ENCODE results near the gene KIF24. TPM values are rescaled to one million over a fixed set of nuclear protein-coding genes. Genes with fewer than 3 reads are reported as not detected.

KIF24 gene, protein sequence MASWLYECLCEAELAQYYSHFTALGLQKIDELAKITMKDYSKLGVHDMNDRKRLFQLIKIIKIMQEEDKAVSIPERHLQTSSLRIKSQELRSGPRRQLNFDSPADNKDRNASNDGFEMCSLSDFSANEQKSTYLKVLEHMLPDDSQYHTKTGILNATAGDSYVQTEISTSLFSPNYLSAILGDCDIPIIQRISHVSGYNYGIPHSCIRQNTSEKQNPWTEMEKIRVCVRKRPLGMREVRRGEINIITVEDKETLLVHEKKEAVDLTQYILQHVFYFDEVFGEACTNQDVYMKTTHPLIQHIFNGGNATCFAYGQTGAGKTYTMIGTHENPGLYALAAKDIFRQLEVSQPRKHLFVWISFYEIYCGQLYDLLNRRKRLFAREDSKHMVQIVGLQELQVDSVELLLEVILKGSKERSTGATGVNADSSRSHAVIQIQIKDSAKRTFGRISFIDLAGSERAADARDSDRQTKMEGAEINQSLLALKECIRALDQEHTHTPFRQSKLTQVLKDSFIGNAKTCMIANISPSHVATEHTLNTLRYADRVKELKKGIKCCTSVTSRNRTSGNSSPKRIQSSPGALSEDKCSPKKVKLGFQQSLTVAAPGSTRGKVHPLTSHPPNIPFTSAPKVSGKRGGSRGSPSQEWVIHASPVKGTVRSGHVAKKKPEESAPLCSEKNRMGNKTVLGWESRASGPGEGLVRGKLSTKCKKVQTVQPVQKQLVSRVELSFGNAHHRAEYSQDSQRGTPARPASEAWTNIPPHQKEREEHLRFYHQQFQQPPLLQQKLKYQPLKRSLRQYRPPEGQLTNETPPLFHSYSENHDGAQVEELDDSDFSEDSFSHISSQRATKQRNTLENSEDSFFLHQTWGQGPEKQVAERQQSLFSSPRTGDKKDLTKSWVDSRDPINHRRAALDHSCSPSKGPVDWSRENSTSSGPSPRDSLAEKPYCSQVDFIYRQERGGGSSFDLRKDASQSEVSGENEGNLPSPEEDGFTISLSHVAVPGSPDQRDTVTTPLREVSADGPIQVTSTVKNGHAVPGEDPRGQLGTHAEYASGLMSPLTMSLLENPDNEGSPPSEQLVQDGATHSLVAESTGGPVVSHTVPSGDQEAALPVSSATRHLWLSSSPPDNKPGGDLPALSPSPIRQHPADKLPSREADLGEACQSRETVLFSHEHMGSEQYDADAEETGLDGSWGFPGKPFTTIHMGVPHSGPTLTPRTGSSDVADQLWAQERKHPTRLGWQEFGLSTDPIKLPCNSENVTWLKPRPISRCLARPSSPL (N-terminal part only)
- total RNA-seq: 1 to 10 TPM; 1.3 to 2.6 (median 1.3) TPM

DNA sequence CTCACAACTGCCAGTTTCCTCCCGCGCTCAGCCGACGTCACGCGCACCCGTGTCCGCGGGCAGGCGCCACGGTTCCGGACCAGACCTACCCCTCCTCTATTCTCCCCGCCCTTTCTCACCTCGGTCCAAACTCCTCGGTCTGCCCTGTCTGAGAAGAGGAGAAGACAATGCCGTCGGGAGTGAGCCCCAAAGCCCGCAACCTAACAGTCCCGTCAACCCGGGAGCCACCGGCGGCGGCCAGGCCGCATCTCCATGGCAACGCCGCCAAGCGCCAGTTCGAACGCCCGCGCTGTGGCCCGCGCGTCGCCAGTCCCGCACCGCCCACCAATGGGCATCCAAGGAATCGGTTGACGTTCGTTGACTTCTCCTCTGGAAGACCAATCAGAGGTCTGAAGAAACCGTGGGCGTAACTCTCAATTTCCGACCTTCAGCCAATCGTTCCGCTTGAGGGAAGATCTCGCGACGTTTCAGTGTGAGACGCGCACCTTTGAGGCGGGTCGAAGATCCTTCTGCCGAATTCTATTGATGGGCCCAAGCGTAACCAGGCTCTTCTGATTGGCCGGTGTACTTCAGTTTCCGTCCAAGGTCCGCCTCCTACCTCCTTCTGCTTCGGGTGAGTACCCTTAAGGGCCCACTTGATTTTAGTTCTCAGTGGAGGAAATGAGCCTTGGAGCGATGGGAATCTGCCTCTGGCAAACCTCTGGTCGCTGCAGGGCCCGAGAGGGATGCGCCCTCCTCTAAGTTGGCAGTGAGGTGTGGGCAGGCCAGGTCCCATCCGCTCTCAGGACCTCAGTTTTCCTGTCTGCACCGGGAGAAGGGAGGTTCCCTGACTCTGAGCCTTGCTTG is at the start of gene KIF24, which contains the start of gene NUDT2:
Gene KIF24 (minus strand): TSS at position 282 of the 846 bp plus-strand sequence. CDS start 17,922 bp downstream, outside the sequence.
Gene NUDT2 (plus strand): TSS at position 583 of the 846 bp plus-strand sequence. CDS start 9,471 bp downstream, outside the sequence.
- no peaks in the 10 kb centered on the region for H3K36me3 ChIP-seq
- H3K4me1 ChIP-seq: peaks cover 0 to 15% of the 10 kb centered on the region in 2 donors
- peak within 1 kb of the TSS; percentile 71 to 93 (median 84) for H3K4me3 ChIP-seq
- intact Hi-C loops (cut with DNase I; ENCODE audit: low total_unique reads): no loop called here
- TF ChIP-seq POLR2AphosphoS5 (IDR thresholded peaks at IDR 0.05) (peak; percentile 67 to 80 (median 68)), POLR2A (IDR thresholded peaks at IDR 0.05) (no peak)
- TF ChIP-seq, protein P1, sequence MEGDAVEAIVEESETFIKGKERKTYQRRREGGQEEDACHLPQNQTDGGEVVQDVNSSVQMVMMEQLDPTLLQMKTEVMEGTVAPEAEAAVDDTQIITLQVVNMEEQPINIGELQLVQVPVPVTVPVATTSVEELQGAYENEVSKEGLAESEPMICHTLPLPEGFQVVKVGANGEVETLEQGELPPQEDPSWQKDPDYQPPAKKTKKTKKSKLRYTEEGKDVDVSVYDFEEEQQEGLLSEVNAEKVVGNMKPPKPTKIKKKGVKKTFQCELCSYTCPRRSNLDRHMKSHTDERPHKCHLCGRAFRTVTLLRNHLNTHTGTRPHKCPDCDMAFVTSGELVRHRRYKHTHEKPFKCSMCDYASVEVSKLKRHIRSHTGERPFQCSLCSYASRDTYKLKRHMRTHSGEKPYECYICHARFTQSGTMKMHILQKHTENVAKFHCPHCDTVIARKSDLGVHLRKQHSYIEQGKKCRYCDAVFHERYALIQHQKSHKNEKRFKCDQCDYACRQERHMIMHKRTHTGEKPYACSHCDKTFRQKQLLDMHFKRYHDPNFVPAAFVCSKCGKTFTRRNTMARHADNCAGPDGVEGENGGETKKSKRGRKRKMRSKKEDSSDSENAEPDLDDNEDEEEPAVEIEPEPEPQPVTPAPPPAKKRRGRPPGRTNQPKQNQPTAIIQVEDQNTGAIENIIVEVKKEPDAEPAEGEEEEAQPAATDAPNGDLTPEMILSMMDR (IDR thresholded peaks at IDR 0.05): peak in 1 of 3 donors; percentile 20
- H3K9me3 ChIP-seq: no peaks in the 10 kb centered on the region
- H3K27ac ChIP-seq: peak within 1 kb of the TSS; percentile 92 to 96
- DNase-seq (ENCODE audit: low spot score in 2 of 2): peak; percentile 93 to 99
- no peaks in the 10 kb centered on the region for H3K27me3 ChIP-seq

DNA sequence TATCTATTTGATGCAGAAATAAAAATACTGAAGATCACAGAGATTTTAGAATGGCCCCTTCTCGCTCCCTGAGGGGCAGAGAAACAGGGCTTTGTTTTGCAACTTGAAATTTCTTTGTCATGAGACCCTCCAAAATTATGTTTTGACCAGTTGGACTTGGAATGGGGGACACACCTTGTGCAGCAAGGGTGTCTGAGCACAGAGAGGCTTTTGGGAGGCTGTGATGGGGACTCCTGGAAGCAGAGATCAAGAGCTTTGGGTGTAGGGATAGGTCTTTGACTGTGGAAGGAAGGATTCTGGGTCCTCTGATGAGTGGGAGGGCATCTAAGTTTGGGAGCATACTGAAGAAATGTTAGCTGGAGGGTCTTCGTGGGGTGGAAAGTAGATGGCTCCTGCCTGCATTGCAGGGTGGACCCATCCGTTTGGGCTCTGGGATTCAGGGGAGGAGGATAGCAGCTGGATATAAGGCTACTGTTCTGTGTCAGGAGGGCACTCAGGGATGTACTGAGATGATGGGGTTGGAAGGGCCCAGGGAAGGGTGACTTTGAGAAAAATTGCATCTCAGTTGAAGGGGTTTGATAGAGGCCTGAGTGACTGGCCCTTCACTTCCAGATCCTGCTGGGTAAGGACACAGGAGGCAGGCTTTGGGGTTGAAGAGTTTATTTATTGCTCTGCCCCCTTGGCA is 49.5 kb upstream of the KIF24 start:
- peaks cover 5 to 6% of the 10 kb centered on the region in 2 donors for H3K4me1 ChIP-seq
- DNase-seq (ENCODE audit: low spot score in 2 of 2): no peak
- no peaks in the 10 kb centered on the region for H3K27me3 ChIP-seq
- H3K27ac ChIP-seq: no peak overlapping the region
- TF ChIP-seq, protein P1 (IDR thresholded peaks at IDR 0.05): no peak
- TF ChIP-seq POLR2AphosphoS5 (IDR thresholded peaks at IDR 0.05) (no peak), POLR2A (IDR thresholded peaks at IDR 0.05) (no peak)
- H3K4me3 ChIP-seq: no peak overlapping the region
- no peaks in the 10 kb centered on the region for H3K9me3 ChIP-seq
- H3K36me3 ChIP-seq: no peaks in the 10 kb centered on the region
- intact Hi-C loops (cut with DNase I; ENCODE audit: low total_unique reads): no loop called here

DNA sequence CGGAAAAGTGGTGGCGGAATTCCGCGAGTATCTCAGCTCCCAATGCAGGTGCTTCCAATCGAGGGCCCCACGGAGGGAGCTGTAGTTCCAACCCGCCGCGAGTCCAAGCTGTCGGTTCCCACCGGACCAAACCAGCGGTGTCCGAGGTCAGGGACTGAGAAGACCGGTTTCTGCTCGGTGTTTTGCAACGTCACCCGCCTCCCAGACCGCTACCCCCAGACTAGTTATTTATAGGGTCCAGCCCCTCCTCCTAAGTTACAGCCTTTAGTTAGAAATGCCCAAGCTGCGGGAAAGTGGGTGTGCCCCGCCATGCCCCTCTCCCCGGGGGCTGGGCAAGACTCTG is 48.3 kb upstream of the KIF24 start:
- Histone ChIP-seq H3K27ac (peak overlapping the region; percentile 80), H3K4me3 (peak overlapping the region; percentile 66 to 78 (median 76))
- intact Hi-C loops (cut with DNase I; ENCODE audit: low total_unique reads): no loop called here

More for the DNA sequence above, 48.3 kb upstream of the KIF24 start:
- Histone ChIP-seq H3K27me3 (no peaks in the 10 kb centered on the region), H3K4me1 (peaks cover 5 to 6% of the 10 kb centered on the region in 2 donors), H3K36me3 (no peaks in the 10 kb centered on the region), H3K9me3 (no peaks in the 10 kb centered on the region)
- TF ChIP-seq POLR2AphosphoS5 (IDR thresholded peaks at IDR 0.05) (no peak), POLR2A (IDR thresholded peaks at IDR 0.05) (no peak)
- TF ChIP-seq, protein P1 (IDR thresholded peaks at IDR 0.05): no peak
- peak in 1 of 2 donors; percentile 38 for DNase-seq (ENCODE audit: low spot score in 2 of 2)
